Urothelium cell line (cell line): ENCODE measurements around the gene CKB.
A peak's percentile ranks its signal among the peaks of the same experiment; 100 is the strongest.

Source experiments
- DNase-seq: peaks from one replicate; pipeline ENCODE4 v3.0.0; 2011; ENCODE audit warnings: low spot score, mixed read lengths
- FAIRE-seq: peaks from 2 replicates; lab custom pipeline; 2011; peaks lifted over from hg19 to GRCh38; lab: Jason Lieb, UNC

Gene CKB

GRCh38 chr14:103539056-103539825, 16.6 kb upstream of the CKB start:
- DNase-seq (no peak), FAIRE-seq (no peak)

- FAIRE-seq (no peak), DNase-seq (no peak)
Observed at GRCh38 chr14:103538291-103539055, 15.8 kb upstream of the CKB start.

- DNase-seq (no peak), FAIRE-seq (no peak)
Observed at GRCh38 chr14:103537175-103537990, 14.8 kb upstream of the CKB start.

- DNase-seq (no peak), FAIRE-seq (no peak)
Observed at GRCh38 chr14:103536693-103537092, 14.1 kb upstream of the CKB start.

GRCh38 chr14:103535891-103536565, 13.4 kb upstream of the CKB start:
- no peak for FAIRE-seq
- no peak for DNase-seq

- no peak for DNase-seq
- no peak for FAIRE-seq
Observed at GRCh38 chr14:103535081-103535890, 12.7 kb upstream of the CKB start.

GRCh38 chr14:103534576-103535061, 12.0 kb upstream of the CKB start:
- DNase-seq (no peak), FAIRE-seq (no peak)

- FAIRE-seq, result no peak
- no peak for DNase-seq
Observed at GRCh38 chr14:103533999-103534575, 11.5 kb upstream of the CKB start.

- FAIRE-seq, result no peak
- no peak for DNase-seq
Observed at GRCh38 chr14:103533137-103533998, 10.7 kb upstream of the CKB start.

GRCh38 chr14:103532216-103533136, 9.8 kb upstream of the CKB start:
- FAIRE-seq, result no peak
- DNase-seq, result no peak

- FAIRE-seq, result no peak
- DNase-seq, result no peak
Observed at GRCh38 chr14:103531421-103532215, 9.0 kb upstream of the CKB start.

GRCh38 chr14:103530831-103531230, 8.2 kb upstream of the CKB start:
- FAIRE-seq (no peak), DNase-seq (no peak)

- DNase-seq, result no peak
- no peak for FAIRE-seq
Observed at GRCh38 chr14:103530390-103530789, 7.8 kb upstream of the CKB start.

GRCh38 chr14:103529383-103530365, 7.0 kb upstream of the CKB start:
- no peak for FAIRE-seq
- no peak for DNase-seq

GRCh38 chr14:103528587-103529382, 6.2 kb upstream of the CKB start, which contains the start of gene TRMT61A:
Gene TRMT61A, plus strand, starts transcription at chr14:103529196. Its CDS starts 783 bp downstream, at chr14:103529979.
- no peak for FAIRE-seq
- DNase-seq, result peak; percentile 89
